Breast epithelium (tissue), 4 donors: ENCODE data around the gene CLK1. TPM values are rescaled to one million over a fixed set of nuclear protein-coding genes. Genes with fewer than 3 reads are reported as not detected.

Source experiments
- DNase-seq, 2 donors: peaks; one replicate each; pipeline ENCODE4 v3.0.0-alpha.2; 2019; ENCODE audit warnings: low spot score in 2 of 2
- H3K27ac ChIP-seq, 2 donors: fragments of 200-600 bp; sonication (generic) in 1 of 2; one replicate each; pipeline ENCODE4 v1.5.1; 2016 to 2019; ENCODE audit warnings: mild to moderate bottlenecking in 1 of 2
- H3K27me3 ChIP-seq, 2 donors: fragments of 200-600 bp; sonication (generic) in 1 of 2; one replicate each; pipeline versions ENCODE4 v1.5.1 to v1.6.0; 2017 to 2019; ENCODE audit warnings: control low read depth in 1 of 2, mild to moderate bottlenecking in 1 of 2
- H3K36me3 ChIP-seq: fragments of 200-600 bp; one replicate; pipeline ENCODE4 v1.5.1; 2019
- H3K4me1 ChIP-seq, 2 donors: fragments of 200-600 bp; sonication (generic); one replicate each; pipeline ENCODE4 v1.5.1; 2016 to 2019; ENCODE audit warnings: control low read depth in 1 of 2
- H3K4me3 ChIP-seq, 3 donors: fragments of 200-600 bp; sonication (generic); 1 replicate in 2 of 3; 2 replicates in 1 of 3; pipeline ENCODE4 v1.5.1; 2016 to 2019; ENCODE audit warnings: mild to moderate bottlenecking in 3 of 3, moderate library complexity in 2 of 3
- H3K9me3 ChIP-seq, 2 donors: fragments of 200-600 bp; sonication (generic) in 1 of 2; one replicate each; pipeline ENCODE4 v1.5.1; 2016 to 2019; ENCODE audit warnings: control low read depth in 1 of 2
- POLR2A ChIP-seq: fragments of 450-650 bp; IDR thresholded peaks from one replicate; pipeline ENCODE4 v1.6.1; 2016; ENCODE audit warnings: antibody characterized with exemption, mild to moderate bottlenecking, moderate library complexity
- POLR2AphosphoS5 ChIP-seq, 3 donors: sonication (generic); formaldehyde crosslinking; IDR thresholded peaks; one replicate each; pipeline ENCODE4 v1.6.1; 2017; ENCODE audit warnings: antibody characterized with exemption in 3 of 3
- intact Hi-C: fragments of 100-400 bp; cut with DNase I; formaldehyde crosslinking; loops from one replicate; pipeline ENCODE4 v1.15.1; 2023; ENCODE audit warnings: low total_unique reads
- total RNA-seq, 3 donors: library from RNA; depleted of rRNA; stranded (reverse); fragments of >200 nt; gene quantifications; one replicate each; pipeline ENCODE4 v1.1.0, GENCODE V29; 2016
- TF ChIP-seq, protein P1 (sequence below), 3 donors: fragments of 450-650 bp; IDR thresholded peaks; one replicate each; pipeline ENCODE4 v1.5.1; 2016 to 2017; ENCODE audit warnings: antibody characterized with exemption in 3 of 3, mild to moderate bottlenecking in 3 of 3, moderate library complexity in 3 of 3

Gene CLK1
- total RNA-seq, 3 donors from 2014 or later: 124 to 350 (median 237) TPM

DNA sequence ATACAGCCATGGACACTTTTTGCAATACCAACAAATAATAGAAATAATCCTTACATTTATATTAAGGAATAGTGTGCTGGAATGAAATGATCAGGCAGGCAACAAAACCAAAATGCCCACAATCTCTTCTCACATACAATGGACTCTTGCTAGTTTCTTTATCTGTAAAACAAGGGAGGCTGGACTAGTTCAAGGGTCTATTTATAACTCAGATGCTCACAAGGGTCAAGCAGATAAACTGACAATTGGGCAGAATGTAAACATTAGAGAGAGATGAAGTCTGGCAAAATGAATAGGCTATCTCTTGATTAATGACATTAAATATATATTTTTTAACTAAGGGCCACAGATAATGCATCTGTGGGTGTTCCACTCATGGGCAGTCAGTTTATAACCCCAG lies 13.0 kb upstream of the CLK1 start:
- Histone ChIP-seq H3K36me3 (no peaks in the 10 kb centered on the region), H3K4me3 (no peak overlapping the region), H3K27me3 (no peaks in the 10 kb centered on the region), H3K27ac (no peak overlapping the region), H3K9me3 (no peaks in the 10 kb centered on the region), H3K4me1 (no peaks in the 10 kb centered on the region)
- no peak for DNase-seq
- intact Hi-C loops: no loop called here
- TF ChIP-seq, protein P1, sequence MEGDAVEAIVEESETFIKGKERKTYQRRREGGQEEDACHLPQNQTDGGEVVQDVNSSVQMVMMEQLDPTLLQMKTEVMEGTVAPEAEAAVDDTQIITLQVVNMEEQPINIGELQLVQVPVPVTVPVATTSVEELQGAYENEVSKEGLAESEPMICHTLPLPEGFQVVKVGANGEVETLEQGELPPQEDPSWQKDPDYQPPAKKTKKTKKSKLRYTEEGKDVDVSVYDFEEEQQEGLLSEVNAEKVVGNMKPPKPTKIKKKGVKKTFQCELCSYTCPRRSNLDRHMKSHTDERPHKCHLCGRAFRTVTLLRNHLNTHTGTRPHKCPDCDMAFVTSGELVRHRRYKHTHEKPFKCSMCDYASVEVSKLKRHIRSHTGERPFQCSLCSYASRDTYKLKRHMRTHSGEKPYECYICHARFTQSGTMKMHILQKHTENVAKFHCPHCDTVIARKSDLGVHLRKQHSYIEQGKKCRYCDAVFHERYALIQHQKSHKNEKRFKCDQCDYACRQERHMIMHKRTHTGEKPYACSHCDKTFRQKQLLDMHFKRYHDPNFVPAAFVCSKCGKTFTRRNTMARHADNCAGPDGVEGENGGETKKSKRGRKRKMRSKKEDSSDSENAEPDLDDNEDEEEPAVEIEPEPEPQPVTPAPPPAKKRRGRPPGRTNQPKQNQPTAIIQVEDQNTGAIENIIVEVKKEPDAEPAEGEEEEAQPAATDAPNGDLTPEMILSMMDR (IDR thresholded peaks at IDR 0.05): no peak
- no peak for TF ChIP-seq POLR2AphosphoS5 (IDR thresholded peaks at IDR 0.05)
- no peak for TF ChIP-seq POLR2A

DNA sequence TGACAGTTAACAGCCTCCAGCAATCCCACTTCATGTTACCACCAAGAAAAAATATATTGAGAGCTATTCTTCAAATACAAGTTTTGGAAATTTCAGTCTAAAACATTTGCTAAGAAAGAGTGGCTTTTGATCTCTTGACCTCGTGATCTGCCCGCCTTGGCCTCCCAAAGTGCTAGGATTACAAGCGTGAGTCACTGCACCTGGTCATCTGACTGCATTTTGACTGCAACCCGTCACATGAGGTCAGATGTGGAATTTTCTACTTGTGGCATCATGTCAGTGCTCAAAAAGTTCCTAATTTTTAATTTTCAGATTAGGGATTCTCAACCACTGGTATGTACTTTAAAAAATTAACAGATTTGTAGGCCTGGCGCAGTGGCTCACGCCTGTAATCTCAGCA lies 9.1 kb upstream of the CLK1 start:
- no peaks in the 10 kb centered on the region for H3K27me3 ChIP-seq
- H3K4me1 ChIP-seq: no peaks in the 10 kb centered on the region
- H3K9me3 ChIP-seq: no peaks in the 10 kb centered on the region
- no peaks in the 10 kb centered on the region for H3K36me3 ChIP-seq
- TF ChIP-seq, protein P1 (IDR thresholded peaks at IDR 0.05): no peak
- TF ChIP-seq POLR2AphosphoS5 (IDR thresholded peaks at IDR 0.05) (no peak), POLR2A (no peak)
- H3K4me3 ChIP-seq: no peak overlapping the region
- no peak overlapping the region for H3K27ac ChIP-seq
- intact Hi-C loops: no loop called here
- DNase-seq: no peak

DNA sequence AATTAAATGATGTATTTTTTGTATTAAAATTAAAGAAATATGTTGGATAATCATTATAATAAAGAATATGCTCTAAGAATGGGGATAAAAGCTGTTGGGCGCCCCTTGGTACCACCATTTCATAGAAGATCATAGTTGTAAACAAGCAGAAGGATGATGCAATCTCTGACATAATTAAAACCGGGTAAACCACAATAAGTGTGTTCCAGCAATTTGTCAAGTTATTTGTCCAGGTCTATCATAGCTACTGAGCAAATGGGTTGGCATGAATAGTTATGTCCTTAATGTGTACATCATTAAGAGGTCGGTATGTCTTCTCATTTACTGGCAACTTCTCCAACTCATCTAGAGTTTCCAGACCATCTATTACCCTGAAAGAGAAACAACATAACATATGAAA lies 6.7 kb upstream of the CLK1 start:
- Histone ChIP-seq H3K36me3 (no peaks in the 10 kb centered on the region), H3K4me3 (no peak overlapping the region), H3K27me3 (no peaks in the 10 kb centered on the region), H3K4me1 (no peaks in the 10 kb centered on the region), H3K27ac (no peak overlapping the region), H3K9me3 (no peaks in the 10 kb centered on the region)
- DNase-seq: no peak
- intact Hi-C loops: no loop called here
- TF ChIP-seq POLR2AphosphoS5 (IDR thresholded peaks at IDR 0.05) (no peak), POLR2A (no peak)
- TF ChIP-seq, protein P1 (IDR thresholded peaks at IDR 0.05): no peak

DNA sequence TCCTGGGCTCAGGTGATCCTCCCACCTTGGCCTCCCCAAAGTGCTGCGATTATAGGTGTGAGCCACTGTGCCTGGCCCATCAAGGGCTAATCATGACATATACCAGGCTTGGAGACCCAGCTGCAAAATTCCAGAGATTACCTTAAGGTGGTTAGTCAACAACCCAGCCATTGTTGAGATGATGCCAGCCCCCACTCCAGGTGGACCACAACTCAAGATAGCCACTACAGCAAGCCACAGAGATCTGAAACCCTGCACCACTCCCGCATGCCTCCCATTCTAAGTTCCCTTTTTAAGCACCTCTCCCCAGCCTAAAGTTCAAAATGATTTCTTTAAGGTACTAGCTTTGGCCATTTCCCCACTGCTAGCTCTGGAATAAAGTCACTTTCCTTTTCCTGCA lies 4.6 kb upstream of the CLK1 start:
- DNase-seq: no peak
- no peak overlapping the region for H3K4me3 ChIP-seq
- H3K9me3 ChIP-seq: no peaks in the 10 kb centered on the region
- H3K36me3 ChIP-seq: no peaks in the 10 kb centered on the region
- no peak overlapping the region for H3K27ac ChIP-seq
- TF ChIP-seq, protein P1 (IDR thresholded peaks at IDR 0.05): no peak
- TF ChIP-seq POLR2A: no peak
- no peak for TF ChIP-seq POLR2AphosphoS5 (IDR thresholded peaks at IDR 0.05)
- H3K27me3 ChIP-seq: no peaks in the 10 kb centered on the region
- intact Hi-C loops: loop anchor here (10.0 kb wide), 1 partner anchor 54 kb away; the partner anchor contains the start of gene BZW1
- peaks cover 0 to 3% of the 10 kb centered on the region in 2 donors for H3K4me1 ChIP-seq

DNA sequence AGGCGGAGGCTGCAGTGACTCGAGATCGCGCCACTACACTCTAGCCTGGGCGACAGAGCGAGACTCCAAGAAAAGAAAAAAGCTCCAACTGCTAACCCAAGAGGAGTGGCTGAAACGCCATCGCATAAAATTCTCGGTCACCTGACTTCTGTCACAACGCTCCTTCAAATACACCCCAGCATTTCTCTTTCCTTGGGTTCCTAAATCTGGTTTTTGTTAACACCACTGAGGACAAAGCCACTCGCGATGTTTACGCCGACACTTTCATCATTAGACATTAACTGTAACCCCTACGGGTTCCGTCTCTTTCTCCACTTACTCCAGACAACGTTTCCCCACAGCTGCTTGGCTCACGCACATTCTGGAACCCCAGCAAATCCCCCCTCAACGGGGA lies 679 bp downstream of the CLK1 start:
- H3K9me3 ChIP-seq: no peaks in the 10 kb centered on the region
- peak overlapping the region; percentile 100 for H3K27ac ChIP-seq
- DNase-seq: no peak
- intact Hi-C loops: loop anchor here (10.0 kb wide), 1 partner anchor 49 kb away; the partner anchor contains the start of gene BZW1
- H3K36me3 ChIP-seq: no peaks in the 10 kb centered on the region
- no peak for TF ChIP-seq POLR2AphosphoS5 (IDR thresholded peaks at IDR 0.05)
- TF ChIP-seq POLR2A: no peak
- TF ChIP-seq, protein P1 (IDR thresholded peaks at IDR 0.05): no peak
- peaks cover 3 to 6% of the 10 kb centered on the region in 2 donors for H3K4me1 ChIP-seq
- no peaks in the 10 kb centered on the region for H3K27me3 ChIP-seq
- peak overlapping the region; percentile 90 to 99 (median 95) for H3K4me3 ChIP-seq
